GM19025 (cell line): ENCODE data around the gene MTA1.
A peak's percentile ranks its signal among the peaks of the same experiment; 100 is the strongest.

Source experiments
- ATAC-seq: cut with Tn5 transposase; IDR thresholded peaks from one replicate; pipeline ENCODE4 v1.9.1; 2021; ENCODE audit warnings: mild to moderate bottlenecking, low read depth, moderate library complexity; ENCODE audit not compliant: unreplicated experiment

MTA1 gene

DNA sequence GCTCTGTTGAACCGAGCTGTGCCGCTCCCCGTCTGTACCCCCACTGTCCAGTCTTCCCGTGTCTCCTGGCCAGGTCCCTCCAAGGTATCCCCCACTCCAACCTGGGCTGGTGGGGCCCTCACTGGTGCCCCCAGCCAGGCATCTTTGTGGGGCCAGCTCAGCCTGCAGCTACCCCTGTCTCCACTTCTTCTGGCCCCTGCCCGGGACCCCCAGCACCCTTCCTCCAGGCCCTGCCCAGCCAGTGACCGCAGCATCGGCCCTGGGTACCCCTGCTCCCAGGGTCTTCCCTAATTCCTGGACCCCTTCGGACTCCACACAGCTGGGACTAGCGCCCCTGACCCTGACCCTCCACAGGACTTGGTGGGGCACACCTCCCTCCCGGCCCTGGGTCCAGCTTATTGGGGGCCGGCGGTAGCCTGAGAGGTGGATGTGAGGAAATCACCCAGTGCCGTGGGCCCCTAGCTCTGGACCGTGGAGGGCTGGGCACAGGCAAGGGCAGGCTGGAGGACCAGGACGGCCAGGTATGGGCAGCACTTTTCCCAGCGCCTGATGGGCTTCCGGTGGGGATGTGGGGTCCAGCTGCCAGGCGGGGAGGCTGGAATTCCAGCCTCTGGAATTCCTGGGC lies 63.0 kb downstream of the MTA1 start:
- ATAC-seq, result no peak

DNA sequence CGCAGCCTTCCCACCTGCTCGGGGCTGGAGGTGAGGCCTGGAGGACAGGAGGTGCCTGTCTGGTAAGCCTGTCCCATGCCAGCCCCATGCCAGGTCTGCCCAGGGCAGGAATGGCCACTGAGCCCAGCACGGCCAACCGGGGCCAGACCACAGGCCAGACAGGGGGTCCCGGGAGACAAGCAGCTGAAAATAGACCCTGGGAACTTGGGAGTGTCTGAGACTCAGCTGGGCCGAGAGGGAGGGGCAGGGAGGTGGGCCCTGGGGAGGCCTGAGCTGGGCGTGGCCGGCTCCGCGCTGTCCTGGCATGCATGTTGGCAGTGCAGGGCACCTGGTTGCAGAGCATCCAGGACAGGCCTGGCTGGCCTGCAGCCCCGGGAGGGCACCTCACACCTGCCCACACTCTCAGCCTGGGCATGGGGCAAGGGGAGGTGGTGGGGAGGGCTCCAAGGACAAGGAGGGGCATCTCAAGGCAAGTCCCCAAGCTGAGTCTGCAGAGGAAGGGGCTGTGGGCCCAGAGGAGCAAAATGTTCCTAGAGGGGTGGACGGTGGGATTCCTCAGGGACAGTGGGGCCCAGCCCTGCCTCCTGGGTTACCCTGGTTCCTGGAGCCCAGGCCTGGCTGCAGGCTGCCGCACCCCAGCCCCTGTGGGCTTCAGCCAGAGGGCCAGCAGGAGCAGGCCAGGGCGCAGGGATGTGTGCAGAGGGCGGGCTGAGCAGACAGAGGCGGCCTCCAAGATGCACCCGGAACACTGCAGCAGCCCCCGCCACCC lies 63.9 kb downstream of the MTA1 start:
- ATAC-seq, result no peak

DNA sequence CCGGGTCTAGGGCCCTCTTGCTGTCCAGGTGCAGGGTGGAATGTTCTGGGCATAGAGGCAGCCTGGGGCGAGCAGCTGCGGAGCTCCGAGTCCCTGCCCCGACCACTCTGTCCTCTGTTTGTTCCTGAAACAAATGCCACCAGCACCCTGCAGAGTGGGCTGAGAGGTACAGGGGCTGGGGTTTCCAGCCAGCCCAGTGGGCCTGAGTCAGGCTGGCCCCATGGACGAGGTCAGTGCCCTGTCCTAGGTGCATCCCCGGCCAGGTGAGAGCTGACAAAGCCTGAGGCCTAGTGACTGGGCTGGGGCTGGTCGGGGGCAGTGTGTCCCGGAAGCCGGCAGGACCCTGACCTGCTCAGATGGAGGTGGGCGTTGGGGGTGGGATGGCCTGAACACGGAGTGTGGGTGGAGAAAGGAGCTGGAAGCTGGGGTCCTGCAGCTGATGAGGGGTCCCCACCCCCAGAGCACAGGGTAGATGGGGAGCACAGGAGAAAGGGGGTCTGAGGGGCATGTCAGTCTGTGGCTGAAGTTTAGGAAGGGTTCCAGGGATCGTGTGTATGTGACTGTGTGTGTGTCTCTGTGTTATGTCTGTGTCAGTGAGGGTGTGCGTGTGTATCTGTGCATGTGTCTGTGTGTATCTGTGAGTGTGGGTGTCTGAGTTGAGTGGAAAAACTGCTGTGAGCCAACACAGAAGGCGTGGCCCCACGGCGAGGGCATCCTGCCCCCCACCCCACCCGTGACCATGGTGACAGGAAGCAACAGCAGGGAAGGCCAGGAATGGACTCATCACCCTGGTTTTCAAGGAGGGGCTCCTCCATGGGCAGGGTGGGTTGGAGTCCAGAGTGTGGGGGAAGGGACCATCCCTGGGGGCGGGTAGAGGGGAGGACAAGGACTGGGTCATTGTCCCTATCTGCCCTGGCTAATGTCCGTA lies 64.7 kb downstream of the MTA1 start:
- no peak for ATAC-seq

DNA sequence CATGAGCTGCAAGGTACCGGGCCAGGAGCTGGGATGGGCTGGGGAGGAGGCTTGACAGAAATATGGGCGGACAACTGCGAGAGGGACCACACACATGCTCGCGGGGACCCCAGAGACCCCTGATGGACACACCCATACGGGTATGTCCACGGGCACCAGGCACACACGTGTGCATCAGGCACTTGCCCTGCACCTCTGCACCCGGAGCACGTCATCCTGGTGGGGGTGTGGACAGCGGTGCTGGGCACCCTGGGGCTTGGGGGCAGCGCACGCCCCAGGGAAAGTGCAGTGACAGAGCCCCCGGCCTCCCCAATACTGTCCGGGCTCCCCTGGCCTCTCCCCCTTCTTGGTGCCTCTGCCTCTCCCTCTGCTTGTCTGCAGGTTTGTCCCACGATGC lies 65.4 kb downstream of the MTA1 start:
- ATAC-seq, result no peak

DNA sequence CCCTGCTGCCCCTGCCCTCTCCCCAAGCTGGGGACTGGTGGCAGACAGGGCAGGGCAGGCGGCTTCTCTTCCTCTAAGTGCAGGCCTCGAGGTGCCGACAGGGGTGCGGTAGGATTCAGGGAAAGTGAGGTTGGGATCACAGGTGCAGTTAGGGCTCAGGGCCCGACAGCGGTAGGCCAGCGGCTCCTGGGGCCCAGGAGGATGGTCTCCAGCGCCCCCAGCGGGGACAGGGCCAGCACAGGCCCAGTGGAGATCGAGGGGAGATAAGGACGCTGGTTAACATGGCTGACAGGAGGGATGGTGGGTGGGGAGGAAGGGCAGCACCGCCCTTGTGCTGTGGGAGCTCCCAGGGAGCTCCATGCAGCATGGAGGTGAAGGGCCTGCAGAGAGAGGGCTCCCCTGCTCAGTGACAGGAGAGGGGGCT lies 66.1 kb downstream of the MTA1 start:
- ATAC-seq, result no peak

DNA sequence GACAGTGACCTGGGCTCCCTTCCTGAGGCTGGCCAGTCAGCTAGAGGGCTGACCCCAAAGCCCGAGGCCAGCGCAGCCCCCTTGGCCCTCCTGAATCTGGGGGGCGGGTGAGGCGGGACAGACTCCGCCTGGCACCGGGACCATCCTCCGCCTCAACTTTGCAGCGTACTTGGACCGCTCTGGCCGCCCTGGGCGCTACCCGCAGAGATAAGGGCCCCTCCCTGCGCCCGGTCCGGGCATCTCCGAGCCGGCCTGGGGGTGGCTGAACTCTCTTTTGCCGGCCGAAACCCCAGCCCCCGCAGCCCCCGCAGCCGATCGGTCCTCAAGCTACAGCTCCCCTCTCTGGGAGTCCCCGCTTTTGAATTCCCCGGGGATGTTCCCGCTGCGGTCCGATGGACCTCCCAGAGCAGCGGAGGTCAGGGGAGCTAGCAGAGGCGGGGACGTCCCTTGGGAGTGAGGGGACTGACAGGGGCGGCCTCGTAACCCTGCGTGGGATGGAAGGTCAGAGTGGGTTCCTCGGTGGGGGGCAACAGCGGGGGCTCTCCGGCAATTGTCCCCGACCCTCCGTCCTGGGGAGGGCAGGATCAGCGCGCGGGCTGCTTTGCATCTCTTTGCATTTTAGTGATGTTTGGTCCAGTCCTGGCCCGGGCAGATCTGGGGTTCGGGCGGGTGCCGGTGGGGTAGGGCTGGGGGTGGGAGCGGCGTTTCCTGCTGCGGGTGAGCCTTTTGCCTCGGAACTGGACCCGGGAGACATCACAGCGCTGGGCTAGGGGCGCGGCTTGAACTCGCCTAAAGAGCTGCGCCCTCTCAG lies 66.7 kb downstream of the MTA1 start, which contains the start of gene CRIP1:
TSS of gene CRIP1 (plus strand) at position 724 of the 811 bp plus-strand sequence. CDS start 374 bp downstream, outside the sequence.
- no peak for ATAC-seq

DNA sequence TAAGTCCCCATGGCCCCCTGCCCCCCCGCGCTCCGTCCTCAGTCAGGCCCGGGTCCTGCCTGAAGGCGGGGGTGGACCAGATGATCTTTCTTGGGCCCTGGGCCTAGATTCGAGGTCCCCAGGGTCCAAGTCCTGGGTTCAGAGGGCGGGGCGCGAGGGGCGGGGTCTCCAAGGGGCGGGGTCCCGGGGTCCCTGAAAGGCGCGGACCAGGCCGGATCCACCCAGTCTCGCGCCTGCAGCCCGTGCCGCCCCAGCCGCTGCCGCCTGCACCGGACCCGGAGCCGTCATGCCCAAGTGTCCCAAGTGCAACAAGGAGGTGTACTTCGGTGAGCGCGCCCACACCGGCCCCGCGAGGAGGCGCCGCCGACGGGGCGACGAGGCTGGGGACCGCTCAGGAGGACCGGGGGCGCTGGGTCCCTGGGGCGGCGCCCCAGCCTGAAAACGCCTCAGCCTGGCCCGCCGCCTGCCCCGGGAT lies 67.4 kb downstream of the MTA1 start:
- no peak for ATAC-seq

DNA sequence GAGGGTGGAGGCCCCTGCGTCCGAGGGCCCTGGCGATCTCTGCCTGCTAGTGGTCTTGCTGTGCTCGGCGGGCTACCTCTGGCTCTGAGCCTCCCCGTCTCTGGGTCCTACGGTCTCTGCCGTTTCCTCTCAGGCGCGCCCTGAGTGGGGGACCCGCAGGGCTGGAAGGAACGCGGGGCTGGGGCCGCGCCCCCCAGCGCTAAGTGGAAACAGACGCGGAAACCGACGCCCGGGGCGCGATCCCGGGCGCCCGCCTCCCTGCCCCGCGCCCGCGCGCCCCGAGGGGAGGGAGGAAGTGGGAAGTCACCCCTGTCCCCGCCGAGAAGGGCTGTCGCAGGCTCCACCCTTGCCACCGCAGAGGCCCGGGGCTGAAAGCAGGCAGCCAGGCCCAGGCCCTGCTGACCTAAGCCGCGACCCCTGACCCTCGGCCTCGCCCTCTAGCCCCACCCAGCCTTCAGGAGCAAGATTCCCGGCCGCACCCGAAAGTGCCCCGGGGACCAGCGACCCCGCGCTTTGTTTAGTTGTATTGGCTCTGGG lies 67.9 kb downstream of the MTA1 start:
- ATAC-seq, result no peak

DNA sequence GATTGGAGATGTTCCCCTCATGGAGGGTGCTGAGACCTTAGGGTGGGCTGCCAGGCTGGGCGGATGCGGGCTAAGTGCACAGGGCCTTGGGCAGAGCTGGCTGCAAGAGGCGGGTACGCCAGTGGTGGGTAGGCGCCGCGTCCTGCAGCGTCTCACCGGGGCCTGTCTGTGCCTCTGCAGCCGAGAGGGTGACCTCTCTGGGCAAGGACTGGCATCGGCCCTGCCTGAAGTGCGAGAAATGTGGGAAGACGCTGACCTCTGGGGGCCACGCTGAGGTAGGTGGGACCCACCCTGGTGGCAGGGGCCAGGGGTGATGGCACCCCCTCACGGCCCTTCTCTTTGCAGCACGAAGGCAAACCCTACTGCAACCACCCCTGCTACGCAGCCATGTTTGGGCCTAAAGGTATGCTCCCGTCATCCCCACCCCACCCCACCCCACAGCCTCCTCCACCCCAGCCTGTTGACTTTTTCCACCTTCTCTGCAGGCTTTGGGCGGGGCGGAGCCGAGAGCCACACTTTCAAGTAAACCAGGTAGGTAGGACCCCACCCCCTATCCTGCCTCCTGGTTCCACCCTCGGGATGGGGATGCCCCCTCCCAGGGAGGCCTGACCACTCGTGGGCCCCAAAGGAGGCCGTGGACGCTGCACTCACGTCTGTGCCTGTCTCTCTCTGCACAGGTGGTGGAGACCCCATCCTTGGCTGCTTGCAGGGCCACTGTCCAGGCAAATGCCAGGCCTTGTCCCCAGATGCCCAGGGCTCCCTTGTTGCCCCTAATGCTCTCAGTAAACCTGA lies 68.6 kb downstream of the MTA1 start:
- ATAC-seq, result no peak

DNA sequence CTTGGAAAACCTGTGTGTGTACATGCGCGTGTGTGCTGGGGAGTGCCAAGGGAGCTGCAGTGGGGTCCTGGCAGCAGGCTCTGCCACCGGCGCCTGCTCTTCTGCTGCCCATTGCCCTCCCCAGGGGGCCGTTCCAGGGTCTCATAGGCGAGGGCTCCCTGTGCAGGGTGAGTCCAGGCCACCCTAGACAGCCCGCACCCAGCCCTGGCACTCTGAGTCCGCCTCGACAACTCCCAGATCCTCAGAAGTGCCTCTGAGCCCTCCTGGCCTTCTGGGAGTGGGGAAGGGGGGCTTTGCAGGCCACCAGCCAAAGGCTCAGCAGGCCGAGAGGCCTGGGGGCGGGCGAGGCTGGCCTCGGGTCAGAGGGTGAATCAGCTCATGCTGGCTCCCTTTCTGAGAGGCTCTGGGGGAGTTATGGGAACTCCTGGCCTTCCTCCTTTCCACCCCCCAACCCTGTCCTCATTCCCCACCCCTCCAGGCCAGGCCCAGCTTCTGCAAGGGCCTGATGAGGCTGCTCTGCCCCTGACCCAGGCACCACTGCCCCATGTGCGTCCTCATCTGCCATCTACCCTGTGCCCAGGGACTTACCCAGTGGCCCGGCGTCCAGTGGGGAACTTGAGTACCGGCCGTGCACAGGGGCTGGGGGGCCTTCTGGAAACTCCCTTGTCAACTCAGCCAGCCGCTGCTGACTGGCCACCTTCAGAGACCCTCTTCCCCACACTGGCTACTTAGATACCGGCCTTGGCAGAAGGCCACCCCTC lies 69.3 kb downstream of the MTA1 start:
- no peak for ATAC-seq

DNA sequence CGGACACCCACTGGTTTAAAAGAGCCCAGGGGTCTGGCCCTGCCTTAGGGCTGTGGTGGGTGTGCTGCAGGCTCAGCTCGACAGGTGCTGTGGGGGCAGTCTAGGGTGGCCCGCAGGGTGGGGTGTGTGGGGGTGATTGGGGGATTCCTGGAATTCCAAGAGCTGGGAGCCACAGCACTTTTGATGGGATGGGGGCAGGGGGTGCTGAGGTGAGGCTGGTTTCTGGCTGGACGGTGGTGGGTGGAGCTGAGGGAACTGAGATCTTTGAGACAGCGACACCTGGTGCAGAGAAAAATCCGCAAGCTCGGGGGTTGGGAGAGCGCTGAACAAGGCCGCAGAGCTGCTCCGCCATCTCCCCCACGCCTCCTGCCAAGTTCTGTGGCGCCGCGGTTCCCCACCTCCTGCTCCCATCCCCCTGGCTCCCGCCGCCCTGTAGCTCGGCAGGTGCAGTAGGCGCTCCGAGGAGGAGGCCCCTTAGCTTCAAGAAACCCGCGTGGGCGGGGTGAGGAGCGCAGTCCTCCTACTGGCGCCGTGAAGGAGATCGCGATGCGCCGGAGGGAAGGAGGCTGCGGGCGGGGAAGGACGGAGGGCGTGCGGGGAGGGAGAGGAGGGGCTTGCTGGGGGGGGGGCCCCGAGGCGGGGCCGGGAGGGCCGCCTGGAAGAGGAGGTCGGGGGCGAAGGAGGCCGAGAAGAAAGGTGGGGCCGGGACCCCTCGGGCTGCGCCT lies 70.1 kb downstream of the MTA1 start:
- ATAC-seq, result no peak

DNA sequence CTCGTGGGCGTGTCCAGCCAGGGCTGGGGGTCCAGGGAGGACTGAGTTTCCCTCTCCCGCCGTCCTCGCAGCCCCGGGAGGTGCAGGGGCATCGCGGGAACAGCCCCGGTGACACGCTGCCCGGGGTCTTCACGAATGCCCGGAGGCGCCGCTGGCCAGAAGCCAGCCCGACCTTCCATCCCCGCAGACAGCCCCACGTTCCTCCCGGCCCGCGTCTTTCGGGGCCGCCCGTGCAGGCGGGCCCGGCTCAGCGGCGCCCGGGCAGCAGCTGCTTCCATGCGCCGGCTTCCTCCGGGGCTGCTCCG lies 70.6 kb downstream of the MTA1 start:
- ATAC-seq, result peak; percentile 0

DNA sequence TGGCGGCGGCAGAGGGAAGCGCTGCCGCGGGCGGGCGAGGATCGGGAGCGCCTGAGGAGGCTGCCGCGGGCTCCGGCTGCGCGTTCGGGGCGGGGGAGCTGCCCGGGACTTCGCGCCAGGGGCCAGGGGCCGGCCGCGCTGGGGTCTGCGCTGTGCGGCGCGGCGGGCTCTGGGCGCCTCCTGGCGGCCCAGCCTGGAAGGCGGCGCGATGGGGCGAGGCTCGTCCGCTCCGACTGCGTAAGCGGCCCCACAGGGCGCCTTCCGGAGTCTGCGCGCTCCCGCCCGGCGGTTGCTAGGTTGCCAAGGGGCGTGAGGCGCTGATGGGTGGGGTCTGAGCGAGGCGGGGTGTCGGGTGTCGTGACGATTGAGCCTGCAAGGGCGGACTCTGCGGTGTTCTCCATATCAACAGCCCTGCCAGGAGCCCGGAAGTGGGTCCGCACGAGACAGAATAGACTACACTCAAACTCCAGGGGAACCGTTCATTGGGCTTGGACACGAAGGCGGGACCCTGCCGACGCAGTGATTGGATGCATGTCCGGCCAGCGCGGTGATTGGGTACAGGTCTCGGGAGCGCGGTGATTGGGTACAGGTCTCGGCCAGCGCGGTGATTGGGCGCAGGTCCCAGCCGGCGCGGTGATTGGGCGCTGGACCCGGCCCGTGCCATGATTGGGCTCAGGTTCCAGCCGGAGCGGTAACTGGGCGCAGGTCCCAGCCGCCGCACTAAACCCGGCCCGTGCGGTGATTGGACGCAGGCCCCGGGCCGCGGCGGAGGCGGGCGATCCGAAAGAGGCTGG lies 71.1 kb downstream of the MTA1 start, which contains the start of gene TEDC1:
TSS of gene TEDC1 (plus strand) at position 675 of the 794 bp plus-strand sequence. CDS start 130 bp downstream, outside the sequence.
- peak; percentile 66 for ATAC-seq

DNA sequence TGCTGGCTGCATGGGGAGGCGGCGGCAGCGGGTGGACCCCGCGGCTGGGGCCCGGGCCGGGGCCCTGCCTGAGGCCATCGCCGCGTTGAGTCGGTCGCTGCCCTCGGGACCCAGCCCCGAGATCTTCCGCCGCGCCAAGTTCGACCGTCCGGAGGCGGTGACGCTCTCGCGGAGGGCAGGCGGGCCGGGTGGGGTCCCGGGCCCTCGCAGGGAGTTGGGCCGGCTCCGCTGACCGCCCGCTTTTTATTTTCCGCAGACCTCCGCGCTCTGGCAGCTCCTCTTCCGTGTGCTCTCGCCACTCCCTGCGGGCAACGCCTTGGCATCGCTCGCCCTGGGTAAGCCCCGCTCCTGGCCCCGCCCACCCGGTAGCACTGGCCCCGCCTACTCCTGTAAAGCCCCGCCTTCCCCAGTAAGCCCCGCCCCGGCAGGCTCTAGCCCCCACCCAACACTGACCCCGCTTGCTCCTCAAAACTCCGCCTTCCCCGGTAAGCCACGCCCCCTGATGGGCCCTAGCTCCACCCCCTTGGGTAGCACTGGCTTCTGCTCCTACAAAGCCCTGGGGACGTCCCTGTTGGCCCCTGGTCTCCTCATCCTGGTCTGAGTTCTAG lies 71.8 kb downstream of the MTA1 start:
- ATAC-seq, result no peak

DNA sequence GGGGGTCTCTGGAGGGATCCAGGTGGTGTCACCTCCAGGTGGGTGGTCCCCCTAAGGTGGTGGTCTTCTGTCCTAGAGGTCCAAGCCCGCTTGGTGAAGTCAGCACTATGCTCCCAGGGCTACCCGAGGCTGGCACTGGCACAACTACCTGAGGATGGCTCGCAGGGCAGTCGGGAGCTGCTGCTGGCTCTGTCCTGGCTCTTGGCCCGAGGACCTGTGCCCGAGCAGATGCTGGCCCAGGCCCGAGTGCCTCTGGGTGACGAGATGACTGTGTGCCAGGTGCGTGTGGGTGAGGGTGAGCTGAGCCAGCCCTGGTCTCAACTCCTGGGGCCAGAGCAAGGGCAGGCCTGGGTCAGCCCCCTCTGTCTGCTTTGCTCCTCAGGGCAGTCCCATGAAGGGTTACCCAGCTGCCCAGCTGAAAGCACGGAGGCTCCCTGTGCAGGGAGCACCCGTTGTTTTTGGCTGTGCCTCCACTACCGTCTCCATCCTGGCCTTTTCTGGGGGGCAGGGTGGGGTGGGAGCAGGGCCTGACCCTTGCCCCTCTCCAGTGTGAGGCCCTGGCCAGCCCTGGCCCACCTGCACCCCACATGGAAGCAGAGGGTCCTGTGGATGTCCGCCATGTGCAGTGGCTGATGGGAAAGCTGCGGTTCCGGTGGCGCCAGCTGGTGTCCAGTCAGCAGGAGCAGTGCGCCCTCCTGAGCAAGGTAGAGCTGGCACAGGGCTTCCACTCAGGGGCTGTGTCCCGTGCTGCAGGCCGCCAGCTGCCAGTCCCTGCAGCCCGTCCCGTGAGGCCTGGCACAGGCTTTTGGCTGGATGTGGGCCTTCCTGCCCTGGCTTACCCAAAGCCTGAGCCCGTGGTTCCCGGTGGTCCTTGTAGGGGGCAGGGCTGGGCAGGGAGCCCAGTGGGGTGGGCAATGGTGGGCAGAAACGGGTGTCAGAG lies 72.7 kb downstream of the MTA1 start:
- ATAC-seq, result no peak
